ENCODE results near the gene DNAJC9. TPM values are rescaled to one million over a fixed set of nuclear protein-coding genes. Genes with fewer than 3 reads are reported as not detected.

Gene DNAJC9
- total RNA-seq, 2 donors from 2014 or later = 13.9 to 17.8 TPM

DNA sequence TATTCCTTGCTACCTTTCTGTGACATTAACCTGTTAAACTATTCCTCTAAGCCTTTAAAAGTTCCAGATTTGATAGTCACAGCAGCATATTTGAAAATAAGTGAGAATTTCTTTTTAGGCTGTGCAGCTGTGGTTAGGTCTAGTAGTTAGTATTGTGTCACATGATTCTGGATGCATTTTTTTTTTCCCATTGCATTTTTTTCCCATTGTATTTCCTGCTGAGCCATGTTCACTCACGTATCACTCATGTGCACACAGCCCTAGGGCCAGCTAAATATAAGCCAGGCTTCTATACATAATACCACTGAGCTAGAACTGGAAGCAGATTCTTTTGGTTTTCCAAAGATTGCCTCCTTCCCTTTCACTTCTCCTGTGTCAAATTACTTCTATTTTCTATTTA is 37.4 kb downstream of the DNAJC9 start:
- Histone ChIP-seq H3K4me3 (no peak overlapping the region), H3K27ac (no peak overlapping the region), H3K9me3 (no peaks in the 10 kb centered on the region), H3K36me3 (peaks cover 9% of the 10 kb centered on the region), H3K27me3 (replicated peaks; ENCODE audit: insufficient read depth) (no peaks in the 10 kb centered on the region), H3K4me1 (ENCODE audit: control insufficient read depth in 1 of 2, low read depth in 2 of 2) (no peaks in the 10 kb centered on the region)
- ATAC-seq (ENCODE audit: insufficient number of reproducible peaks, low FRiP score, low read depth) = no peak
- TF ChIP-seq, protein P1, sequence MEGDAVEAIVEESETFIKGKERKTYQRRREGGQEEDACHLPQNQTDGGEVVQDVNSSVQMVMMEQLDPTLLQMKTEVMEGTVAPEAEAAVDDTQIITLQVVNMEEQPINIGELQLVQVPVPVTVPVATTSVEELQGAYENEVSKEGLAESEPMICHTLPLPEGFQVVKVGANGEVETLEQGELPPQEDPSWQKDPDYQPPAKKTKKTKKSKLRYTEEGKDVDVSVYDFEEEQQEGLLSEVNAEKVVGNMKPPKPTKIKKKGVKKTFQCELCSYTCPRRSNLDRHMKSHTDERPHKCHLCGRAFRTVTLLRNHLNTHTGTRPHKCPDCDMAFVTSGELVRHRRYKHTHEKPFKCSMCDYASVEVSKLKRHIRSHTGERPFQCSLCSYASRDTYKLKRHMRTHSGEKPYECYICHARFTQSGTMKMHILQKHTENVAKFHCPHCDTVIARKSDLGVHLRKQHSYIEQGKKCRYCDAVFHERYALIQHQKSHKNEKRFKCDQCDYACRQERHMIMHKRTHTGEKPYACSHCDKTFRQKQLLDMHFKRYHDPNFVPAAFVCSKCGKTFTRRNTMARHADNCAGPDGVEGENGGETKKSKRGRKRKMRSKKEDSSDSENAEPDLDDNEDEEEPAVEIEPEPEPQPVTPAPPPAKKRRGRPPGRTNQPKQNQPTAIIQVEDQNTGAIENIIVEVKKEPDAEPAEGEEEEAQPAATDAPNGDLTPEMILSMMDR (IDR thresholded peaks at IDR 0.05) = no peak
- DNase-seq (ENCODE audit: low spot score) = no peak

DNA sequence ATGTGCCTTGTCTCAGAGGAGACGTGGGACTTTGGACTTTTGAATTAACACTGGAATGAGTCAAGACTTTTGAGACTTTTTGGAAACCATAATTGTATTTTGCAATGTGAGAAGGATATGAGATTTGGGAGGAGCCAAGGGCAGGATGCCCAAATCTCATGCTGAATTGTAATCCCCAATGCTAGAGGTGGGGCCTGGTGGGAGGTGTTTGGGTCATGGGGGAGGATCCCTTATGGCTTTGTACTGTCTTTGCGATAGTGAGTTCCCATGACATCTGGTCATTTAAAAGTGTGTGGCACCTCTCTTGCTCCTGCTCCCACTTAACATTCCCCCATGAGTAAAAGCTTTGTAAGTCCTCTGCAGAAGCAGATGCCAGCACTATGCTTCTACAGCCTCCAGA is 39.2 kb downstream of the DNAJC9 start:
- no peak overlapping the region for H3K4me3 ChIP-seq
- no peak for ATAC-seq (ENCODE audit: insufficient number of reproducible peaks, low FRiP score, low read depth)
- H3K9me3 ChIP-seq = no peaks in the 10 kb centered on the region
- no peak overlapping the region for H3K27ac ChIP-seq
- TF ChIP-seq, protein P1 (IDR thresholded peaks at IDR 0.05) = no peak
- no peaks in the 10 kb centered on the region for H3K4me1 ChIP-seq (ENCODE audit: control insufficient read depth in 1 of 2, low read depth in 2 of 2)
- no peak for DNase-seq (ENCODE audit: low spot score)
- H3K36me3 ChIP-seq = peaks cover 9% of the 10 kb centered on the region
- H3K27me3 ChIP-seq (replicated peaks; ENCODE audit: insufficient read depth) = no peaks in the 10 kb centered on the region

DNA sequence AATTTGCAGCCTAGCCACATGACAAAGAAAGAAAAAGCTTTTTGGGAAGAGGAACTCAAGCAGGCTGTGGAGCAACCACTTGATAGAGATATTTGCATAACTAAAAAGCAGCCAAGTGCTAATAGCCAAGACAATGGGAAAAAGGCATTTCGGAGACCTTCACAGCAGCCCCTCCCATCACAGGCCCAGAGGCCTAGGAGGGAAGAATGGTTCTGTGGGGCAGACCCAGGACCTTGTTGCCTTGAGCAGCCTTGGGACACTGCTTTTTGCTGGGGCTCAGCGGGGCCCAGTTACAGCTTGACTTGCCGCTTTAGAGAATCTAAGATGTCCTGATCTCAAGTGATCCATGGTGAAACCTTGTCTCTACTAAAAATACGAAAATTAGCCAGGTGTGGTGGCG is 40.7 kb downstream of the DNAJC9 start:
- TF ChIP-seq, protein P1 (IDR thresholded peaks at IDR 0.05) = no peak
- Histone ChIP-seq H3K27ac (no peak overlapping the region), H3K9me3 (no peaks in the 10 kb centered on the region), H3K4me1 (ENCODE audit: control insufficient read depth in 1 of 2, low read depth in 2 of 2) (no peaks in the 10 kb centered on the region), H3K4me3 (no peak overlapping the region), H3K36me3 (peaks cover 9% of the 10 kb centered on the region), H3K27me3 (replicated peaks; ENCODE audit: insufficient read depth) (no peaks in the 10 kb centered on the region)
- no peak for DNase-seq (ENCODE audit: low spot score)
- ATAC-seq (ENCODE audit: insufficient number of reproducible peaks, low FRiP score, low read depth) = no peak

DNA sequence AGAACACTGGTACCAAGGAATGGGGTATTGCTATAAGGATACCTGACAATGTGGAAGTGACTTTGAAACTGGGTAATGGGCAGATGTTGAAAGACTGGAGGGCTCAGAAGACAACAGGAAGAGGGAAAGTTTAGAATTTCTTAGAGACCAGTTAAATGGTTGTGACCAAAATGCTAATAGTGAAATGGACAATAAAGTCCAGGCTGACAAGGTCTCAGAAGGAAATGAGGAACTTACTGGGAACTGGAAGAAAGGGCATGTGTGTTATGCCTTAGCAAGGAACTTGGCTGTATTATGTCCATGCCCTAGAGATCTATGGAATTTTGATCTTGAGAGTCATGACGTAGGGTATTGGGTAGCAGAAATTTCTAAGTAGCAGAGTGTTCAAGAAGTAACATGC is 41.2 kb downstream of the DNAJC9 start:
- TF ChIP-seq, protein P1 (IDR thresholded peaks at IDR 0.05) = no peak
- no peak for DNase-seq (ENCODE audit: low spot score)
- Histone ChIP-seq H3K27ac (no peak overlapping the region), H3K4me1 (ENCODE audit: control insufficient read depth in 1 of 2, low read depth in 2 of 2) (no peaks in the 10 kb centered on the region), H3K36me3 (peaks cover 9% of the 10 kb centered on the region), H3K9me3 (no peaks in the 10 kb centered on the region), H3K27me3 (replicated peaks; ENCODE audit: insufficient read depth) (no peaks in the 10 kb centered on the region), H3K4me3 (no peak overlapping the region)
- no peak for ATAC-seq (ENCODE audit: insufficient number of reproducible peaks, low FRiP score, low read depth)

DNA sequence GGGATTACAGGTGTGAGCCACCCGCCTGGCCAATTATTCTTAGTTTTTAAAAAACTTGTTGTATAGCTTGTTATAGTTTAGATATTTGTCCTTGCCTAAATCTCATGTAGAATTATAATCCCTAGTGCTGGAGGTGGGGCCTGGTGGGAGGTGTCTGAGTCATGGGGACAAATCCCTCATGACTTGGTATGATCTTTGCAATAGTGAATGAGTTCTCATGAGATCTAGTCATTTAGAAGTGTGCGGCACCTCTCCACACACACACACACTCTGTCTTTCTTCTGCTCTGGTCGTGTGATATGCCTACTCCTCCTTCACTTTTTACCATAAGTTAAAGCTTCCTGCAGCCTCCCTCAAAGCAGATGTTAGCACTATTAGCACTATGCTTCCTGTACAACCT is 42.0 kb downstream of the DNAJC9 start:
- TF ChIP-seq, protein P1 (IDR thresholded peaks at IDR 0.05) = no peak

More for the DNA sequence above, 42.0 kb downstream of the DNAJC9 start:
- ATAC-seq (ENCODE audit: insufficient number of reproducible peaks, low FRiP score, low read depth) (no peak), DNase-seq (ENCODE audit: low spot score) (no peak)
- Histone ChIP-seq H3K36me3 (peaks cover 6% of the 10 kb centered on the region), H3K27ac (no peak overlapping the region), H3K4me3 (no peak overlapping the region), H3K4me1 (ENCODE audit: control insufficient read depth in 1 of 2, low read depth in 2 of 2) (no peaks in the 10 kb centered on the region), H3K27me3 (replicated peaks; ENCODE audit: insufficient read depth) (no peaks in the 10 kb centered on the region), H3K9me3 (no peaks in the 10 kb centered on the region)

Other genes with a start within 250 kb of the DNAJC9 start
- gene P4HA1, start 150.4 kb downstream of the DNAJC9 start, total RNA-seq = 10 to 100 TPM; 24.4 to 37.0 TPM
- under 1 TPM; 0.56 to 0.68 TPM for gene NUDT13, start 136.8 kb downstream of the DNAJC9 start, total RNA-seq
- 10 to 100 TPM; 34.8 to 39.2 TPM for gene ECD, start 79.2 kb downstream of the DNAJC9 start, total RNA-seq
- gene FAM149B1, start 79.1 kb downstream of the DNAJC9 start, total RNA-seq = 10 to 100 TPM in 1 of 2 donors, 1 to 10 TPM in 1; 9.0 to 13.1 TPM
- 10 to 100 TPM; 29.3 to 41.2 TPM for gene MRPS16, start 5.4 kb upstream of the DNAJC9 start, total RNA-seq
- 1 to 10 TPM; 1.9 to 3.4 TPM for gene CFAP70, start 111.6 kb upstream of the DNAJC9 start, total RNA-seq
- 100 to 1,000 TPM; 107 to 120 TPM for gene ANXA7, start 166.8 kb upstream of the DNAJC9 start, total RNA-seq
- gene MSS51, start 186.3 kb upstream of the DNAJC9 start, total RNA-seq = 1 to 10 TPM; 2.6 to 3.5 TPM
- 10 to 100 TPM; 39.4 to 80.6 TPM for gene PPP3CB, start 248.8 kb upstream of the DNAJC9 start, total RNA-seq